MCF 10A (cell line): Measurements from ENCODE around the gene NPC1L1. TPM values are rescaled to one million over a fixed set of nuclear protein-coding genes. Genes with fewer than 3 reads are reported as not detected.
"Not testable (repeated sequence)": the region's sequence is repeated elsewhere in the genome, so short reads cannot be mapped to it uniquely, and the experiment has no call there.

ENCODE experiments used
- BruUV-seq: library from RNA; stranded (reverse); fragments of 400-500 nt; replicated peaks from 2 replicates; lab custom pipeline; 2021; lab: Mats Ljungman, UMichigan
- CTCF ChIA-PET: fragments of 300-600 bp; sonication (Branson Sonifier 250); formaldehyde crosslinking; extraction: SDS; loops from one replicate; lab custom pipeline; 2021; ENCODE audit warnings: antibody characterized with exemption, inconsistent platforms; lab: Yijun Ruan, JAX
- POLR2A ChIA-PET: fragments of 300-600, 350-650 bp; sonication (Branson Sonifier 250); formaldehyde crosslinking; extraction: SDS; loops from one replicate; lab custom pipeline; 2020; ENCODE audit warnings: antibody characterized with exemption, inconsistent platforms; lab: Yijun Ruan, JAX
- DNase-seq: peaks from one replicate; pipeline ENCODE4 v3.0.0-alpha.2; 2018; ENCODE audit not compliant: unreplicated experiment
- H3K27ac Mint-ChIP-seq: one replicate; pipeline ENCODE4 v1.8.0; 2022; ENCODE audit warnings: mild to moderate bottlenecking, low read depth, mixed read lengths; ENCODE audit not compliant: unreplicated experiment
- H3K27me3 Mint-ChIP-seq: one replicate; pipeline ENCODE4 v1.8.0; 2022; ENCODE audit warnings: mixed read lengths; ENCODE audit not compliant: insufficient read depth, unreplicated experiment
- H3K36me3 Mint-ChIP-seq: one replicate; pipeline ENCODE4 v1.8.0; 2022; ENCODE audit warnings: mild to moderate bottlenecking, moderate library complexity, mixed read lengths; ENCODE audit not compliant: insufficient read depth, unreplicated experiment
- H3K4me1 Mint-ChIP-seq: one replicate; pipeline ENCODE4 v1.8.0; 2022; ENCODE audit warnings: mixed read lengths; ENCODE audit not compliant: insufficient read depth, unreplicated experiment
- H3K4me3 Mint-ChIP-seq: one replicate; pipeline ENCODE4 v1.8.0; 2022; ENCODE audit warnings: mild to moderate bottlenecking, moderate library complexity, mixed read lengths; ENCODE audit not compliant: unreplicated experiment
- H3K9me3 Mint-ChIP-seq: one replicate; pipeline ENCODE4 v1.8.0; 2022; ENCODE audit warnings: mixed read lengths; ENCODE audit not compliant: unreplicated experiment
- CTCF ChIP-seq: fragments of 200-600 bp; IDR thresholded peaks from one replicate; pipeline ENCODE4 v1.8.0; 2022; ENCODE audit warnings: antibody characterized with exemption, mild to moderate bottlenecking; ENCODE audit not compliant: unreplicated experiment
- intact Hi-C: fragments of 100-400 bp; cut with micrococcal nuclease; formaldehyde crosslinking; loops from 2 replicates; pipeline ENCODE4 v1.14.1; 2022
- total RNA-seq: library from RNA; stranded (reverse); gene quantifications from 2 replicates; pipeline ENCODE4 v1.2.3, GENCODE V29; 2022

Gene NPC1L1
- total RNA-seq, 1 experiment from 2014 or later, result 0.07 TPM

- H3K36me3 Mint-ChIP-seq, result no peaks in the 10 kb centered on the region
- H3K27me3 Mint-ChIP-seq, result no peaks in the 10 kb centered on the region
- CTCF ChIA-PET, result interaction anchor here (0.6 to 1.9 kb wide), 2 partner anchors 10 to 207 kb away, joined by 5 to 12 read pairs; no protein-coding TSS in a partner anchor
- TF ChIP-seq CTCF, result no peak
- no peaks in the 10 kb centered on the region for H3K9me3 Mint-ChIP-seq
- no peak for DNase-seq
- POLR2A ChIA-PET, result interaction anchor here (1.3 kb wide), 1 partner anchor 9 kb away, joined by 3 read pairs; no protein-coding TSS in a partner anchor
- no peak overlapping the region for H3K27ac Mint-ChIP-seq
- H3K4me3 Mint-ChIP-seq, result no peak overlapping the region
- BruUV-seq, result no TSS peak
- no peaks in the 10 kb centered on the region for H3K4me1 Mint-ChIP-seq
- intact Hi-C loops, result no loop called here
Observed at GRCh38 chr7:44555350-44555749, 14.2 kb upstream of the NPC1L1 start.

- DNase-seq, H3K9me3 Mint-ChIP-seq, BruUV-seq, H3K4me3 Mint-ChIP-seq, H3K27ac Mint-ChIP-seq, H3K27me3 Mint-ChIP-seq, H3K36me3 Mint-ChIP-seq, H3K4me1 Mint-ChIP-seq, intact Hi-C loops: not testable (repeated sequence)
- POLR2A ChIA-PET, result interaction anchor here (1.0 kb wide), 1 partner anchor 10 kb away, joined by 4 read pairs; no protein-coding TSS in a partner anchor
- CTCF ChIA-PET, result interaction anchor here (1.1 to 1.3 kb wide), 2 partner anchors 13 kb away, joined by 6 to 13 read pairs; no protein-coding TSS in a partner anchor
Observed at GRCh38 chr7:44552473-44553005, 11.4 kb upstream of the NPC1L1 start.

GRCh38 chr7:44549457-44549856 lies 8.3 kb upstream of the NPC1L1 start:
- Mint-ChIP-seq H3K27ac (no peak overlapping the region), H3K9me3 (no peaks in the 10 kb centered on the region), H3K4me3 (no peak overlapping the region), H3K27me3 (no peaks in the 10 kb centered on the region), H3K4me1 (peaks cover 11% of the 10 kb centered on the region), H3K36me3 (no peaks in the 10 kb centered on the region)
- CTCF ChIA-PET, result interaction anchor here (0.6 to 1.2 kb wide), 4 partner anchors 9 to 18 kb away, joined by 3 to 4 read pairs (median 3); no protein-coding TSS in a partner anchor
- POLR2A ChIA-PET, result interaction anchor here (0.7 to 2.6 kb wide), 5 partner anchors 16 to 59 kb away, joined by 3 to 6 read pairs (median 5); partner anchors contain the start of genes NUDCD3 and OGDH
- no peak for TF ChIP-seq CTCF
- no TSS peak for BruUV-seq
- intact Hi-C loops, result loop anchor here (10.0 kb wide), 1 partner anchor 55 kb away; the partner anchor contains the start of gene NUDCD3
- no peak for DNase-seq

- ChIA-PET CTCF (interaction anchor here (0.6 to 1.2 kb wide), 5 partner anchors 9 to 308 kb away, joined by 3 to 6 read pairs (median 3); no protein-coding TSS in a partner anchor), POLR2A (interaction anchor here (0.6 to 2.6 kb wide), 4 partner anchors 17 to 316 kb away, joined by 3 to 6 read pairs (median 4); partner anchors contain the start of genes NUDCD3 and OGDH)
- H3K4me1 Mint-ChIP-seq, result peaks cover 16% of the 10 kb centered on the region
- no peak for DNase-seq
- H3K9me3 Mint-ChIP-seq, result no peaks in the 10 kb centered on the region
- BruUV-seq, result no TSS peak
- TF ChIP-seq CTCF, result no peak
- H3K4me3 Mint-ChIP-seq, result no peak overlapping the region
- no peaks in the 10 kb centered on the region for H3K36me3 Mint-ChIP-seq
- no peak overlapping the region for H3K27ac Mint-ChIP-seq
- H3K27me3 Mint-ChIP-seq, result no peaks in the 10 kb centered on the region
- intact Hi-C loops, result loop anchor here (10.0 kb wide), 1 partner anchor 54 kb away; the partner anchor contains the start of gene NUDCD3
Observed at GRCh38 chr7:44548893-44549292, 7.8 kb upstream of the NPC1L1 start.
